Esophagus muscularis mucosa (tissue), 4 donors: ENCODE results near the gene BORCS5. TPM values are rescaled to one million over a fixed set of nuclear protein-coding genes. Genes with fewer than 3 reads are reported as not detected.

Experiments used
- DNase-seq: peaks from one replicate; pipeline ENCODE4 v3.0.0-alpha.2; 2017; ENCODE audit errors: extremely low spot score
- H3K27ac ChIP-seq, 4 donors: fragments of 200-600 bp; sonication (generic); replicated peaks in 1 of 4; 1 replicate in 3 of 4; 2 replicates in 1 of 4; pipeline ENCODE4 v1.5.1; 2016 to 2019; ENCODE audit warnings: mild to moderate bottlenecking in 1 of 4
- H3K27me3 ChIP-seq, 4 donors: fragments of 200-600 bp; sonication (generic); one replicate each; pipeline versions ENCODE4 v1.5.1 to v1.6.0; 2016 to 2019
- H3K36me3 ChIP-seq, 4 donors: fragments of 200-600 bp; sonication (generic); one replicate each; pipeline ENCODE4 v1.5.1; 2016 to 2019
- H3K4me1 ChIP-seq, 4 donors: fragments of 200-600 bp; sonication (generic); one replicate each; pipeline ENCODE4 v1.5.1; 2016 to 2019
- H3K4me3 ChIP-seq, 4 donors: fragments of 200-600 bp; sonication (generic); 1 replicate in 2 of 4; 2 replicates in 2 of 4; pipeline ENCODE4 v1.5.1; 2016 to 2019; ENCODE audit warnings: mild to moderate bottlenecking in 4 of 4, moderate library complexity in 1 of 4
- H3K9me3 ChIP-seq, 4 donors: fragments of 200-600 bp; sonication (generic); 1 replicate in 3 of 4; 2 replicates in 1 of 4; pipeline ENCODE4 v1.5.1; 2016 to 2019
- EP300 ChIP-seq: sonication (generic); formaldehyde crosslinking; IDR thresholded peaks from one replicate; pipeline ENCODE4 v1.6.1; 2017; ENCODE audit warnings: antibody characterized with exemption
- POLR2A ChIP-seq: fragments of 450-650 bp; IDR thresholded peaks from one replicate; pipeline ENCODE4 v1.6.1; 2017; ENCODE audit warnings: antibody characterized with exemption, moderate library complexity, mild to moderate bottlenecking, low read depth
- POLR2AphosphoS5 ChIP-seq, 2 donors: sonication (generic); formaldehyde crosslinking; IDR thresholded peaks; one replicate each; pipeline ENCODE4 v1.6.1; 2017; ENCODE audit warnings: antibody characterized with exemption in 2 of 2
- WGBS: methylation state at CpG from one replicate; pipeline ENCODE4 v1.1.5; 2018; 5-methylcytosine and 5-hydroxymethylcytosine counted together
- intact Hi-C: fragments of 100-400 bp; cut with DNase I; formaldehyde crosslinking; loops from one replicate; pipeline ENCODE4 v1.15.1; 2023
- total RNA-seq, 4 donors: library from RNA; depleted of rRNA; stranded (reverse); fragments of >200 nt; gene quantifications; one replicate each; pipeline versions ENCODE4 v1.1.0 to v1.2.1, GENCODE V29; 2016
- TF ChIP-seq, protein P1 (sequence below), 3 experiments: fragments of 200-600 bp in 2 of 3; fragments of 450-650 bp in 1 of 3; sonication (generic) in 2 of 3; IDR thresholded peaks; one replicate each; pipeline ENCODE4 v1.5.1; 2017 to 2019; ENCODE audit warnings: antibody characterized with exemption in 3 of 3, mild to moderate bottlenecking in 2 of 3, moderate library complexity in 1 of 3

BORCS5 gene
- total RNA-seq, 4 donors from 2014 or later, result 16.5 to 25.0 (median 19.0) TPM

DNA sequence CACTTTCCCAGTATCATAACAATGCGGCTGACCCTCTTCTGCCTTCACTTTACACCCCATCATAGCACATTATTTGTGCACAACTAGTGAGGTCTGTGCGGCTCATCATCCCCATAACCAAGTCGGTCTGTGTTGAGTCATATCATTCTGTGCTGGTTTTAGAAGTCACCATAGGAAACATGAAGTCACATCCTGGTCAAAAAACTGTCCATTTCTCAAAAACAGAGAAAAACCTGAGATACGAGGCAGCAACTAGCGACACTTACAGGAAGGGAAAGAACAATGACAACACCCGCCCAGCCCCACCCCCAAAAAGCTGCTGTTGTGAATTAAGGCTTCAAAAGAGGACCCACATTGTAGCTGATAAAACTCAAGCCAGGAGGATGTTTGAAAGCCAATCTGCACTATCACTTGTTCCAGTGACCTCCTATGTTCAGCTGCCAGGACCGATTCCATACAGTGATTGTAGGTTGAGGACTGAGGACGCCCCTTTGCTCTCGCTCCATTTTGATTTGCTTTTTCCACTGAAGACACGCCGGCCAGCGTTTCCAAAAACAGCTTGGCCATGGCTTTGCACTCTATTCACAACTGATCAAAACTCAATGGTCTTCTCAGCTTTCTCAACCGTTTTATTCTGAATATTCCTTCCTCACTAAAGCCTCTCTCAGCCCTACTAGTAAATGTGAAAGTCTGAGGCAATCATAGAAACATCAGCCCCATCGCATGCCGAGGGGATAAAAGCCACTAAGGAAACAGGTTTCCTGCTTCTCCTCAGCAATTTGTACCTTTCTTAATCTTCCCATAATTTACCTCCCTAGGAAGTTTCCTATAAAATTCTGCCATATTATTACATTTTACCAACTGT lies 118.3 kb downstream of the BORCS5 start:
- H3K27ac ChIP-seq, result peak overlapping the region in 1 of 4 donors; percentile 2
- H3K4me1 ChIP-seq, result peaks cover 0 to 6% (median 0%) of the 10 kb centered on the region in 4 donors
- WGBS, result 83% methylated on average over 15 of the region's 15 CpGs
- TF ChIP-seq POLR2AphosphoS5 (IDR thresholded peaks at IDR 0.05) (no peak), EP300 (no peak), POLR2A (no peak)
- TF ChIP-seq, protein P1, sequence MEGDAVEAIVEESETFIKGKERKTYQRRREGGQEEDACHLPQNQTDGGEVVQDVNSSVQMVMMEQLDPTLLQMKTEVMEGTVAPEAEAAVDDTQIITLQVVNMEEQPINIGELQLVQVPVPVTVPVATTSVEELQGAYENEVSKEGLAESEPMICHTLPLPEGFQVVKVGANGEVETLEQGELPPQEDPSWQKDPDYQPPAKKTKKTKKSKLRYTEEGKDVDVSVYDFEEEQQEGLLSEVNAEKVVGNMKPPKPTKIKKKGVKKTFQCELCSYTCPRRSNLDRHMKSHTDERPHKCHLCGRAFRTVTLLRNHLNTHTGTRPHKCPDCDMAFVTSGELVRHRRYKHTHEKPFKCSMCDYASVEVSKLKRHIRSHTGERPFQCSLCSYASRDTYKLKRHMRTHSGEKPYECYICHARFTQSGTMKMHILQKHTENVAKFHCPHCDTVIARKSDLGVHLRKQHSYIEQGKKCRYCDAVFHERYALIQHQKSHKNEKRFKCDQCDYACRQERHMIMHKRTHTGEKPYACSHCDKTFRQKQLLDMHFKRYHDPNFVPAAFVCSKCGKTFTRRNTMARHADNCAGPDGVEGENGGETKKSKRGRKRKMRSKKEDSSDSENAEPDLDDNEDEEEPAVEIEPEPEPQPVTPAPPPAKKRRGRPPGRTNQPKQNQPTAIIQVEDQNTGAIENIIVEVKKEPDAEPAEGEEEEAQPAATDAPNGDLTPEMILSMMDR (IDR thresholded peaks at IDR 0.05), result no peak
- intact Hi-C loops, result no loop called here
- no peaks in the 10 kb centered on the region for H3K27me3 ChIP-seq
- no peak overlapping the region for H3K4me3 ChIP-seq
- H3K9me3 ChIP-seq, result no peaks in the 10 kb centered on the region
- no peak for DNase-seq
- peaks cover 9 to 58% (median 48%) of the 10 kb centered on the region in 4 donors for H3K36me3 ChIP-seq

- peaks cover 9 to 69% (median 50%) of the 10 kb centered on the region in 4 donors for H3K36me3 ChIP-seq
- no peak overlapping the region for H3K27ac ChIP-seq
- H3K27me3 ChIP-seq, result no peaks in the 10 kb centered on the region
- 94% methylated on average over 21 of the region's 21 CpGs for WGBS
- no peaks in the 10 kb centered on the region for H3K9me3 ChIP-seq
- no peak for DNase-seq
- H3K4me3 ChIP-seq, result no peak overlapping the region
- TF ChIP-seq EP300 (no peak), POLR2AphosphoS5 (IDR thresholded peaks at IDR 0.05) (no peak), POLR2A (no peak)
- TF ChIP-seq, protein P1 (IDR thresholded peaks at IDR 0.05), result no peak
- intact Hi-C loops, result no loop called here
- peaks cover 0 to 6% (median 0%) of the 10 kb centered on the region in 4 donors for H3K4me1 ChIP-seq
Measured at GRCh38 chr12:12476857-12477531, 120.1 kb downstream of the BORCS5 start.

DNA sequence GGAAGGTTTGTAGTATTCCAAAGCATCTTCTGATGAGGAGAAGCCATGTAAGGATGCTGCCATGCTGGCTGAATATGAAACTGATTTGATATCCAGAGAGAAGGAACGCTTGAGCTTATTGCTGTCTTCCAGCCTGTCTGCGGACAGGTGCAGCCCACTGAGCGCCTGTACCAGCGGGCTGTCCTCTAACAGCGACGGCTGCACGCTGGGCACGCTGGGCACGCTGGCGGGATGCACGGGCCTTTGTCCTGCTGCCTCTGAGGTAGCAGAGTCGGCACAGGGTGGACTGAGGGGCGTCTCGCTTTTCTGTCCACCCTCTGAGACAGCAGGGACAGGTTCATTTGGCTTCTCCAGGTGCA lies 120.6 kb downstream of the BORCS5 start:
- 96% methylated on average over 13 of the region's 14 CpGs for WGBS
- Histone ChIP-seq H3K27me3 (no peaks in the 10 kb centered on the region), H3K9me3 (no peaks in the 10 kb centered on the region), H3K4me1 (peaks cover 0 to 6% (median 0%) of the 10 kb centered on the region in 4 donors), H3K27ac (no peak overlapping the region), H3K36me3 (peaks cover 9 to 74% (median 52%) of the 10 kb centered on the region in 4 donors), H3K4me3 (no peak overlapping the region)
- intact Hi-C loops, result no loop called here
- no peak for DNase-seq
- no peak for TF ChIP-seq POLR2AphosphoS5 (IDR thresholded peaks at IDR 0.05)
- TF ChIP-seq, protein P1 (IDR thresholded peaks at IDR 0.05), result no peak
- no peak for TF ChIP-seq EP300
- TF ChIP-seq POLR2A, result no peak

DNA sequence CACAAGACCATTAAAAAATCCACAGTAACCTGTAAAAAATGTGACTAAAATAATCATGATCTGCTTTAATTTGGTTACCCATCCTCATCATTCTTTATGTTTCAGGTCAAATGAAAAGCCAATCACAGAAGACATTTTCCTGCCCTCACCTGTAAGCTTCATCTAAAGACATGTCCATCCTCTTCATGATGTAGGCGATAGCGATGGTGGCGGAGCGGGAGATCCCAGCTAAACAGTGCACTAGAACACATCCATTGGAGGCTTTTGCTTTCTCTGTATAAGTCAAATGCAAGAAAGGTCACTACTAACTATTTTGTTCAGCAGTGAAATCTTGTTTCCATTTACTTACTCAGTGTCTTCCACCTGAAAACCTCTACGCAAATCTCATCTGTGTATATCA lies 123.2 kb downstream of the BORCS5 start:
- Histone ChIP-seq H3K27me3 (no peaks in the 10 kb centered on the region), H3K36me3 (peaks cover 9 to 80% (median 57%) of the 10 kb centered on the region in 4 donors), H3K4me3 (no peak overlapping the region), H3K27ac (no peak overlapping the region), H3K9me3 (no peaks in the 10 kb centered on the region), H3K4me1 (peaks cover 0 to 2% (median 0%) of the 10 kb centered on the region in 4 donors)
- 94% methylated on average over 5 of the region's 5 CpGs for WGBS
- no peak for DNase-seq
- no peak for TF ChIP-seq POLR2A
- TF ChIP-seq, protein P1 (IDR thresholded peaks at IDR 0.05), result no peak
- TF ChIP-seq POLR2AphosphoS5 (IDR thresholded peaks at IDR 0.05), result no peak
- TF ChIP-seq EP300, result no peak
- intact Hi-C loops, result no loop called here
